HepG2 (cell line): ENCODE data around the gene TRMT2A. TPM values are rescaled to one million over a fixed set of nuclear protein-coding genes. Genes with fewer than 3 reads are reported as not detected.

Source experiments
- BORCS8-MEF2B ChIP-seq: sonication (generic); formaldehyde crosslinking; IDR thresholded peaks from 2 replicates; pipeline ENCODE4 v1.8.0; 2022; ENCODE audit warnings: mild to moderate bottlenecking, missing genetic modification reagents
- CREB1 ChIP-seq, 2 experiments: fragments of 450-650 bp in 1 of 2; IDR thresholded peaks; 2 replicates each; pipeline ENCODE4 v1.6.1; 2016 to 2017; ENCODE audit warnings: control low read depth in 1 of 2, mild to moderate bottlenecking in 1 of 2, missing compliant biosample characterization in 1 of 2, missing genetic modification characterization in 1 of 2
- EHMT2 ChIP-seq: fragments of 200-600 bp; sonication (generic); IDR thresholded peaks from 2 replicates; pipeline ENCODE4 v1.7.0; 2017; ENCODE audit warnings: antibody characterized with exemption, low read depth, low read length, borderline replicate concordance
- PRDM4 ChIP-seq: sonication (generic); formaldehyde crosslinking; IDR thresholded peaks from 2 replicates; pipeline ENCODE4 v1.9.0; 2021; ENCODE audit warnings: missing genetic modification reagents, borderline replicate concordance
- RAD21 ChIP-seq: fragments of 450-650 bp; formaldehyde crosslinking; IDR thresholded peaks from 2 replicates; pipeline ENCODE4 v1.5.0; 2020; ENCODE audit warnings: mild to moderate bottlenecking
- RARA ChIP-seq: IDR thresholded peaks from 2 replicates; pipeline ENCODE4 v1.6.1; 2016; ENCODE audit warnings: missing genetic modification reagents, missing compliant biosample characterization
- RERE ChIP-seq: IDR thresholded peaks from 2 replicates; pipeline ENCODE4 v1.6.1; 2016; ENCODE audit warnings: low read depth, missing genetic modification reagents, missing compliant biosample characterization
- SMAD1 ChIP-seq: sonication (generic); formaldehyde crosslinking; IDR thresholded peaks from 2 replicates; pipeline ENCODE4 v1.4.0; 2020; ENCODE audit warnings: missing genetic modification reagents, low read depth, mild to moderate bottlenecking, borderline replicate concordance
- SRSF9 ChIP-seq: fragments of 200-400 bp; formaldehyde crosslinking; IDR thresholded peaks from 2 replicates; pipeline ENCODE4 v1.6.1; 2018; ENCODE audit warnings: borderline replicate concordance, mild to moderate bottlenecking, low read depth, low read length; ENCODE audit not compliant: insufficient read depth, poor library complexity, severe bottlenecking
- USF2 ChIP-seq, 2 experiments: sonication (generic) in 1 of 2; formaldehyde crosslinking in 1 of 2; IDR thresholded peaks; 2 replicates each; pipeline versions ENCODE4 v1.5.1 to v1.6.1; 2011 to 2020; ENCODE audit warnings: borderline replicate concordance in 1 of 2, low read depth in 1 of 2, low read length in 1 of 2, mild to moderate bottlenecking in 1 of 2, missing genetic modification reagents in 1 of 2, moderate library complexity in 1 of 2
- ZBTB20 ChIP-seq: sonication (generic); formaldehyde crosslinking; IDR thresholded peaks from 2 replicates; pipeline ENCODE4 v1.8.1; 2023; ENCODE audit warnings: missing genetic modification reagents, low read depth, mild to moderate bottlenecking, borderline replicate concordance
- ZBTB33 ChIP-seq: sonication (generic); formaldehyde crosslinking; IDR thresholded peaks from 2 replicates; pipeline ENCODE4 v1.4.0; 2020; ENCODE audit warnings: missing genetic modification reagents
- ZNF496 ChIP-seq: sonication (generic); formaldehyde crosslinking; IDR thresholded peaks from 2 replicates; pipeline ENCODE4 v1.8.1; 2023; ENCODE audit warnings: mild to moderate bottlenecking, moderate library complexity, missing genetic modification reagents; ENCODE audit not compliant: insufficient replicate concordance
- ZNF83 ChIP-seq: sonication (generic); formaldehyde crosslinking; IDR thresholded peaks from 2 replicates; pipeline ENCODE4 v1.4.0; 2020; ENCODE audit warnings: missing genetic modification reagents, mild to moderate bottlenecking, borderline replicate concordance
- polyA plus RNA-seq, 8 experiments: library from polyadenylated mRNA; depleted of rRNA in 3 of 8; stranded (reverse) in 7 of 8; unstranded in 1 of 8; fragments of >200 nt; fragmentation: Illumina TruSeq in 4 of 8; extraction: Trizol in 4 of 8; gene quantifications; 2 replicates each; pipeline versions ENCODE4 v1.2.1 to v1.2.3, GENCODE V29; 2011 to 2016; ENCODE audit warnings: low read depth in 4 of 8, missing spikeins in 1 of 8, mixed read lengths in 1 of 8; ENCODE audit not compliant: insufficient read depth in 1 of 8
- total RNA-seq, 5 experiments: library from RNA; depleted of rRNA; stranded (reverse); fragments of >200 nt; fragmentation: Illumina TruSeq; extraction: Trizol; gene quantifications; 2 replicates each; pipeline ENCODE4 v1.2.3, GENCODE V29; 2016; ENCODE audit warnings: low read depth in 1 of 5

TRMT2A gene
- total and polyA plus RNA-seq, 2 of the 13 experiments (the other 11 are each of a cell fraction or from before 2014, with no cell fraction given) = 24.0 to 30.3 TPM

- TF ChIP-seq ZBTB20 (CRISPR knock-in tag) (peak; percentile 76), PRDM4 (CRISPR knock-in tag) (no peak), ZNF496 (CRISPR knock-in tag) (no peak), SRSF9 (no peak), ZNF83 (CRISPR knock-in tag) (peak; percentile 86; the same call in 1 of the 2 replicates), RARA (CRISPR knock-in tag) (peak; percentile 55; the same call in 1 of the 2 replicates), USF2 (IDR thresholded peaks at IDR 0.05; ENCODE audit: low read depth, low read length) (no peak), USF2 (CRISPR knock-in tag; IDR thresholded peaks at IDR 0.05; ENCODE audit: borderline replicate concordance) (no peak), EHMT2 (no peak), RERE (CRISPR knock-in tag) (0 out of 2 replicates have a peak, but pooled peaks have one; percentile 31), SMAD1 (CRISPR knock-in tag) (peak; percentile 47; the same call in 1 of the 2 replicates), CREB1 (IDR thresholded peaks at IDR 0.05) (peak; percentile 28; the same call in 1 of the 2 replicates), CREB1 (CRISPR knock-in tag; IDR thresholded peaks at IDR 0.05) (no peak), ZBTB33 (CRISPR knock-in tag) (peak; percentile 65; the same call in 1 of the 2 replicates), RAD21 (peak; percentile 13; the same call in 1 of the 2 replicates), BORCS8-MEF2B (CRISPR knock-in tag) (peak; percentile 95)
These were observed 37.1 kb downstream of the TRMT2A start, which contains the start of gene DGCR8 (continued) for GRCh38 chr22:20079745-20080444.
